GM23338 (cell line): ENCODE results near the gene MYO18B. TPM values are rescaled to one million over a fixed set of nuclear protein-coding genes. Genes with fewer than 3 reads are reported as not detected.

Source experiments
- ATAC-seq: fragments of 200-7000 bp; cut with Tn5 transposase; 3 replicates; pipeline ENCODE4 v1.9.1; 2020
- DNase-seq: peaks from one replicate; pipeline ENCODE4 v3.0.0-alpha.2; 2015; ENCODE audit warnings: low spot score
- H2AFZ ChIP-seq: fragments of 200-600 bp; sonication (generic); 2 replicates; pipeline ENCODE4 v1.8.0; 2016; ENCODE audit warnings: antibody characterized with exemption, mild to moderate bottlenecking, moderate library complexity
- H3F3A ChIP-seq: fragments of 200-600 bp; sonication (generic); replicated peaks from 2 replicates; pipeline ENCODE4 v1.8.0; 2017; ENCODE audit warnings: antibody characterized with exemption, mixed run types, low read depth
- H3K27ac ChIP-seq: fragments of 200-600 bp; sonication (generic); 2 replicates; pipeline ENCODE4 v1.6.1; 2016; ENCODE audit warnings: low read depth
- H3K27me3 ChIP-seq: fragments of 200-600 bp; sonication (generic); 2 replicates; pipeline ENCODE4 v1.8.0; 2016; ENCODE audit warnings: mild to moderate bottlenecking, mixed run types, moderate library complexity; ENCODE audit not compliant: insufficient read depth
- H3K36me3 ChIP-seq: fragments of 200-600 bp; sonication (generic); 2 replicates; pipeline ENCODE4 v1.8.0; 2016; ENCODE audit warnings: mild to moderate bottlenecking; ENCODE audit not compliant: insufficient read depth
- H3K4me1 ChIP-seq: fragments of 200-600 bp; sonication (generic); 2 replicates; pipeline ENCODE4 v1.8.0; 2016; ENCODE audit warnings: mild to moderate bottlenecking, moderate library complexity; ENCODE audit not compliant: insufficient read depth
- H3K4me2 ChIP-seq: fragments of 200-600 bp; sonication (generic); 2 replicates; pipeline ENCODE4 v1.7.1; 2017; ENCODE audit warnings: mixed run types
- H3K4me3 ChIP-seq: fragments of 200-600 bp; sonication (generic); 2 replicates; pipeline ENCODE4 v1.6.1; 2016; ENCODE audit warnings: mixed run types
- H3K79me2 ChIP-seq: fragments of 200-600 bp; sonication (generic); replicated peaks from 2 replicates; pipeline ENCODE4 v1.8.0; 2017; ENCODE audit warnings: mild to moderate bottlenecking; ENCODE audit not compliant: insufficient read depth
- H3K9me2 ChIP-seq: fragments of 200-600 bp; sonication (generic); 2 replicates; pipeline ENCODE4 v1.8.0; 2017; ENCODE audit not compliant: insufficient read depth
- H4K20me1 ChIP-seq: fragments of 200-600 bp; sonication (generic); replicated peaks from 2 replicates; pipeline ENCODE4 v1.8.0; 2017; ENCODE audit warnings: mild to moderate bottlenecking; ENCODE audit not compliant: insufficient read depth
- H3K27ac Mint-ChIP-seq: 2 replicates; pipeline ENCODE4 v1.8.0; 2020; ENCODE audit warnings: inconsistent platforms, mild to moderate bottlenecking, moderate library complexity, mixed read lengths
- H3K27me3 Mint-ChIP-seq: 3 replicates; pipeline ENCODE4 v1.8.0; 2022; ENCODE audit warnings: low read depth, mild to moderate bottlenecking, moderate library complexity, mixed read lengths, inconsistent platforms; ENCODE audit not compliant: insufficient read depth, poor library complexity
- H3K36me3 Mint-ChIP-seq: 3 replicates; pipeline ENCODE4 v1.8.0; 2021; ENCODE audit warnings: low read depth, mild to moderate bottlenecking, inconsistent platforms, moderate library complexity, mixed read lengths
- H3K4me1 Mint-ChIP-seq: 3 replicates; pipeline ENCODE4 v1.8.0; 2020; ENCODE audit warnings: mild to moderate bottlenecking, inconsistent platforms, mixed read lengths
- H3K4me3 Mint-ChIP-seq: 3 replicates; pipeline ENCODE4 v1.8.0; 2021; ENCODE audit warnings: moderate library complexity, mild to moderate bottlenecking, inconsistent platforms, mixed read lengths
- H3K9me3 Mint-ChIP-seq: 3 replicates; pipeline ENCODE4 v1.8.0; 2020; ENCODE audit warnings: moderate library complexity, mild to moderate bottlenecking, inconsistent platforms, mixed read lengths
- CREB1 ChIP-seq: fragments of 250-450 bp; sonication (Bioruptor Pico); IDR thresholded peaks from 2 replicates; pipeline ENCODE4 v1.5.0; 2020; ENCODE audit warnings: low read depth, mild to moderate bottlenecking, moderate library complexity
- STAT1 ChIP-seq: IDR thresholded peaks from one replicate; pipeline ENCODE4 v1.6.1; 2016; ENCODE audit warnings: antibody characterized with exemption; ENCODE audit not compliant: unreplicated experiment
- ZNF114 ChIP-seq: fragments of 250-450 bp; sonication (Bioruptor Pico); IDR thresholded peaks from 2 replicates; pipeline ENCODE4 v1.5.0; 2020; ENCODE audit warnings: mild to moderate bottlenecking, moderate library complexity
- ZNF331 ChIP-seq: fragments of 250-450 bp; sonication (Bioruptor Pico); IDR thresholded peaks from 2 replicates; pipeline ENCODE4 v1.5.0; 2020; ENCODE audit warnings: low read depth, mild to moderate bottlenecking, moderate library complexity
- polyA plus RNA-seq: library from polyadenylated mRNA; unstranded; fragments of >200 nt; fragmentation: Nextera tagmentation; extraction: Ambion mirVana; gene quantifications from 2 replicates; pipeline ENCODE4 v1.2.1, GENCODE V29; 2016
- total RNA-seq: library from RNA; depleted of rRNA; stranded (reverse); fragments of >200 nt; shearing (Covaris generic); gene quantifications from 2 replicates; pipeline ENCODE4 v1.2.3, GENCODE V29; 2014
- TF ChIP-seq, protein P1 (sequence below): fragments of 250-450 bp; sonication (Bioruptor Pico); IDR thresholded peaks from 2 replicates; pipeline ENCODE4 v1.5.0; 2020; ENCODE audit warnings: mild to moderate bottlenecking, moderate library complexity
- TF ChIP-seq, protein P2 (sequence below), 2 experiments: fragments of 200-600 bp in 1 of 2; sonication (generic) in 1 of 2; conservative IDR thresholded peaks; 2 replicates each; pipeline versions ENCODE4 v1.5.1 to v1.6.1; 2016 to 2017; ENCODE audit warnings: antibody characterized with exemption in 2 of 2, low read depth in 2 of 2, mild to moderate bottlenecking in 2 of 2, moderate library complexity in 1 of 2

MYO18B gene
- total and polyA plus RNA-seq, 2 experiments from 2014 or later, result 0.36 to 0.45 TPM

DNA sequence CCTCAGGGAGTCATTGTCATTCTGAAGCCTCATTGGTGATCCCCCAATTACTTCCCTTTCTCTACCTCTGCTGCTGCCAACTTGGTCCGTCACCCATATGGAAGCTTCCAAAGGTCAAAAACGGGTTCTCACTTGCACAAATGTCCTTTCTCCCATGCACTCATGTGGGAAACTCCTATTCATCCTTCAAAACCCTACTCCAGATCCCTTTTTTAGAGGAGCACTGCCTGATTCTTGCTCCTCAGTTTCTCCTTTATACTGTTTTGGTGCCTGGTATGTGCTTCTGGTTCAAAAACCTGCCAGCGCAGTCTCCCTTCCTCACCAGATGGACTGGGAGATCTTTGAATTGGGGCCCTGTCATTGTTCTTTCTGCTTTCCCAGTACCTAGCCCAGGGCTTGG, 41.9 kb downstream of the MYO18B start (continued):
- TF ChIP-seq, protein P1, sequence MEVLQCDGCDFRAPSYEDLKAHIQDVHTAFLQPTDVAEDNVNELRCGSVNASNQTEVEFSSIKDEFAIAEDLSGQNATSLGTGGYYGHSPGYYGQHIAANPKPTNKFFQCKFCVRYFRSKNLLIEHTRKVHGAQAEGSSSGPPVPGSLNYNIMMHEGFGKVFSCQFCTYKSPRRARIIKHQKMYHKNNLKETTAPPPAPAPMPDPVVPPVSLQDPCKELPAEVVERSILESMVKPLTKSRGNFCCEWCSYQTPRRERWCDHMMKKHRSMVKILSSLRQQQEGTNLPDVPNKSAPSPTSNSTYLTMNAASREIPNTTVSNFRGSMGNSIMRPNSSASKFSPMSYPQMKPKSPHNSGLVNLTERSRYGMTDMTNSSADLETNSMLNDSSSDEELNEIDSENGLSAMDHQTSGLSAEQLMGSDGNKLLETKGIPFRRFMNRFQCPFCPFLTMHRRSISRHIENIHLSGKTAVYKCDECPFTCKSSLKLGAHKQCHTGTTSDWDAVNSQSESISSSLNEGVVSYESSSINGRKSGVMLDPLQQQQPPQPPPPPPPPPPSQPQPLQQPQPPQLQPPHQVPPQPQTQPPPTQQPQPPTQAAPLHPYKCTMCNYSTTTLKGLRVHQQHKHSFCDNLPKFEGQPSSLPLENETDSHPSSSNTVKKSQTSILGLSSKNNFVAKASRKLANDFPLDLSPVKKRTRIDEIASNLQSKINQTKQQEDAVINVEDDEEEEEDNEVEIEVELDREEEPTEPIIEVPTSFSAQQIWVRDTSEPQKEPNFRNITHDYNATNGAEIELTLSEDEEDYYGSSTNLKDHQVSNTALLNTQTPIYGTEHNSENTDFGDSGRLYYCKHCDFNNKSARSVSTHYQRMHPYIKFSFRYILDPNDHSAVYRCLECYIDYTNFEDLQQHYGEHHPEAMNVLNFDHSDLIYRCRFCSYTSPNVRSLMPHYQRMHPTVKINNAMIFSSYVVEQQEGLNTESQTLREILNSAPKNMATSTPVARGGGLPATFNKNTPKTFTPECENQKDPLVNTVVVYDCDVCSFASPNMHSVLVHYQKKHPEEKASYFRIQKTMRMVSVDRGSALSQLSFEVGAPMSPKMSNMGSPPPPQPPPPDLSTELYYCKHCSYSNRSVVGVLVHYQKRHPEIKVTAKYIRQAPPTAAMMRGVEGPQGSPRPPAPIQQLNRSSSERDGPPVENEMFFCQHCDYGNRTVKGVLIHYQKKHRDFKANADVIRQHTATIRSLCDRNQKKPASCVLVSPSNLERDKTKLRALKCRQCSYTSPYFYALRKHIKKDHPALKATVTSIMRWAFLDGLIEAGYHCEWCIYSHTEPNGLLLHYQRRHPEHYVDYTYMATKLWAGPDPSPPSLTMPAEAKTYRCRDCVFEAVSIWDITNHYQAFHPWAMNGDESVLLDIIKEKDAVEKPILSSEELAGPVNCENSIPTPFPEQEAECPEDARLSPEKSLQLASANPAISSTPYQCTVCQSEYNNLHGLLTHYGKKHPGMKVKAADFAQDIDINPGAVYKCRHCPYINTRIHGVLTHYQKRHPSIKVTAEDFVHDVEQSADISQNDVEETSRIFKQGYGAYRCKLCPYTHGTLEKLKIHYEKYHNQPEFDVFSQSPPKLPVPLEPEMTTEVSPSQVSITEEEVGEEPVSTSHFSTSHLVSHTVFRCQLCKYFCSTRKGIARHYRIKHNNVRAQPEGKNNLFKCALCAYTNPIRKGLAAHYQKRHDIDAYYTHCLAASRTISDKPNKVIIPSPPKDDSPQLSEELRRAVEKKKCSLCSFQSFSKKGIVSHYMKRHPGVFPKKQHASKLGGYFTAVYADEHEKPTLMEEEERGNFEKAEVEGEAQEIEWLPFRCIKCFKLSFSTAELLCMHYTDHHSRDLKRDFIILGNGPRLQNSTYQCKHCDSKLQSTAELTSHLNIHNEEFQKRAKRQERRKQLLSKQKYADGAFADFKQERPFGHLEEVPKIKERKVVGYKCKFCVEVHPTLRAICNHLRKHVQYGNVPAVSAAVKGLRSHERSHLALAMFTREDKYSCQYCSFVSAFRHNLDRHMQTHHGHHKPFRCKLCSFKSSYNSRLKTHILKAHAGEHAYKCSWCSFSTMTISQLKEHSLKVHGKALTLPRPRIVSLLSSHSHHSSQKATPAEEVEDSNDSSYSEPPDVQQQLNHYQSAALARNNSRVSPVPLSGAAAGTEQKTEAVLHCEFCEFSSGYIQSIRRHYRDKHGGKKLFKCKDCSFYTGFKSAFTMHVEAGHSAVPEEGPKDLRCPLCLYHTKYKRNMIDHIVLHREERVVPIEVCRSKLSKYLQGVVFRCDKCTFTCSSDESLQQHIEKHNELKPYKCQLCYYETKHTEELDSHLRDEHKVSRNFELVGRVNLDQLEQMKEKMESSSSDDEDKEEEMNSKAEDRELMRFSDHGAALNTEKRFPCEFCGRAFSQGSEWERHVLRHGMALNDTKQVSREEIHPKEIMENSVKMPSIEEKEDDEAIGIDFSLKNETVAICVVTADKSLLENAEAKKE (CRISPR knock-in tag), result no peak
- TF ChIP-seq CREB1 (CRISPR knock-in tag), result no peak
- TF ChIP-seq ZNF331 (CRISPR knock-in tag), result no peak

DNA sequence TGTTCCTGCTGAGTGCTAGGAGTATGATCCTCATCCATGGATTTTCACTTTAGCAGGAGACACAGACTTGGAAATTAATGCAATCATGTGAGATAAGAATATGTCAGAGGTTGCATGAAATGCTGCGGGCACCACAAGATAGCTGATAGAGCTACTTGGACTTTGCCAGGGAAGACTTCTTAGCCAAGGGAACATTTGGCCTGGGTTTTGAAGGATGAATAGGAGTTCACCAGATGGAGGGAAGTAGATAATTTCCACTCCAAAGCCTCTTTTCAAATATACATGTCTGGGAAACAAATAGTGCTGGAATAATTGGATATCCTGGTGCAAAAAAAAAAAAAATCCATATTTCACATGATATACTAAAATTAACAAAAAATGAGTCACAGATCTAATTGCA, 44.2 kb downstream of the MYO18B start:
- ATAC-seq (no peak), DNase-seq (no peak)

More for the DNA sequence above, 44.2 kb downstream of the MYO18B start:
- H3K9me2 ChIP-seq, result no peaks in the 10 kb centered on the region
- Mint-ChIP-seq H3K9me3 (no peaks in the 10 kb centered on the region; the same call in 2 of the 3 replicates), H3K4me3 (no peak overlapping the region), H3K27me3 (peaks cover 3% of the 10 kb centered on the region), H3K27ac (no peak overlapping the region), H3K36me3 (no peaks in the 10 kb centered on the region; the same call in 2 of the 3 replicates), H3K4me1 (peaks cover 10% of the 10 kb centered on the region; the same call in 2 of the 3 replicates)
- H3K4me3 ChIP-seq, result no peak overlapping the region
- no peaks in the 10 kb centered on the region for H4K20me1 ChIP-seq
- no peaks in the 10 kb centered on the region for H3K79me2 ChIP-seq
- no peak overlapping the region for H2AFZ ChIP-seq
- no peaks in the 10 kb centered on the region for H3F3A ChIP-seq
- H3K27me3 ChIP-seq, result no peaks in the 10 kb centered on the region
- H3K4me2 ChIP-seq, result no peak overlapping the region
- TF ChIP-seq STAT1 (no peak), ZNF114 (no peak)
- TF ChIP-seq, protein P2, sequence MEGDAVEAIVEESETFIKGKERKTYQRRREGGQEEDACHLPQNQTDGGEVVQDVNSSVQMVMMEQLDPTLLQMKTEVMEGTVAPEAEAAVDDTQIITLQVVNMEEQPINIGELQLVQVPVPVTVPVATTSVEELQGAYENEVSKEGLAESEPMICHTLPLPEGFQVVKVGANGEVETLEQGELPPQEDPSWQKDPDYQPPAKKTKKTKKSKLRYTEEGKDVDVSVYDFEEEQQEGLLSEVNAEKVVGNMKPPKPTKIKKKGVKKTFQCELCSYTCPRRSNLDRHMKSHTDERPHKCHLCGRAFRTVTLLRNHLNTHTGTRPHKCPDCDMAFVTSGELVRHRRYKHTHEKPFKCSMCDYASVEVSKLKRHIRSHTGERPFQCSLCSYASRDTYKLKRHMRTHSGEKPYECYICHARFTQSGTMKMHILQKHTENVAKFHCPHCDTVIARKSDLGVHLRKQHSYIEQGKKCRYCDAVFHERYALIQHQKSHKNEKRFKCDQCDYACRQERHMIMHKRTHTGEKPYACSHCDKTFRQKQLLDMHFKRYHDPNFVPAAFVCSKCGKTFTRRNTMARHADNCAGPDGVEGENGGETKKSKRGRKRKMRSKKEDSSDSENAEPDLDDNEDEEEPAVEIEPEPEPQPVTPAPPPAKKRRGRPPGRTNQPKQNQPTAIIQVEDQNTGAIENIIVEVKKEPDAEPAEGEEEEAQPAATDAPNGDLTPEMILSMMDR (conservative IDR thresholded peaks at IDR 0.05; ENCODE audit: low read depth in 2 of 2), result no peak
- no peak overlapping the region for H3K27ac ChIP-seq
- H3K4me1 ChIP-seq, result peaks cover 6% of the 10 kb centered on the region; the same call in 1 of the 2 replicates
- no peaks in the 10 kb centered on the region for H3K36me3 ChIP-seq
